ENCODE results near the gene ARHGAP21.
"Not testable (repeated sequence)": the region's sequence is repeated elsewhere in the genome, so short reads cannot be mapped to it uniquely, and the experiment has no call there.

ARHGAP21 gene

DNA sequence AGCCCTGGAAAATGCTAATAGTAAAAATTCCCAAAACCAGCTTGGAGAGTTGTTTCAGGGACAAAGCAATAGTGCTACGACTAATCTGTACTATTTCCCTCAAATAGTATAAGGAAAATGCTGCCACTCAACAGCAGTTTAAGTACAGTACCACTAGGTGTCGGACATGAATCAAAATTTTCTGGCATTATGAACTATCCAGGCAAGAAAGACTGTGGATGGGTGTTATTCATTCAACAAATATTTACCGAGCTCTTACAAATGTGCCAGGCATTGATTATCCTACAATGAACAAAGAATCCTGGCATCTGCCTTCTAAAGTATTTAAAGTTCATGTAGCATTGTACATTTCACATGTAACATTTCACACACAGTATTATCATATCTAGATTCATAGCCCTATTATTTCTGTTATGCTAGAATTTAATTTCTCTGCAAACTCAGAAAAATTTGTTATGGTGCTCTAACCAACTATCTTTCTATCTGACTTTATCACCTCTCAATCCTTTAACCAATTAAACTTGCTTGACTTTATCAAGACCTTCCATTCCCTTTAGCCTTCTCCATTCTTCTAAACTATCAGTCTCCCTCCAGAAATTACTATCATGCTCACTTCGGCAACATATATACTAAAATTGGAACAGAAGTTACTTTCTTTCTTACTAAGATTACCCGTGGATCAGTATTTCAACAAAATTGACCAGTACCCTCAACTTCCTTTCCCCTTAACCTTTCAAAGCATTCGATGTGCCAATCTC is 80.6 kb downstream of the ARHGAP21 start:
- Histone ChIP-seq H3K27me3 (replicated peaks in 2 of 5; ENCODE audit: control insufficient read depth in 4 of 5, insufficient read depth in 5 of 5, low read length in 4 of 5) (no peaks in the 10 kb centered on the region), H3K27ac (ENCODE audit: insufficient read depth in 1 of 2, low read depth in 1 of 2, low read length in 2 of 2, poor library complexity in 1 of 2, severe bottlenecking in 2 of 2) (no peak overlapping the region), H3K9me3 (ENCODE audit: control extremely low read depth in 1 of 5, control insufficient read depth in 4 of 5, insufficient read depth in 2 of 5, low read depth in 1 of 5, low read length in 4 of 5) (no peaks in the 10 kb centered on the region), H3K4me3 (ENCODE audit: control insufficient read depth in 1 of 7, extremely low read depth in 1 of 7, insufficient read depth in 4 of 7, low read depth in 2 of 7, low read length in 6 of 7) (no peak overlapping the region), H3K4me1 (ENCODE audit: control extremely low read depth in 1 of 4, control insufficient read depth in 4 of 4, insufficient read depth in 4 of 4, low read length in 3 of 4) (peaks cover 0 to 3% (median 1%) of the 10 kb centered on the region in 4 experiments), H3K36me3 (ENCODE audit: control insufficient read depth in 4 of 4, insufficient read depth in 4 of 4, low read length in 3 of 4) (no peaks in the 10 kb centered on the region)
- ChIA-PET POLR2A (no interaction called here), CTCF (interaction anchor here (0.6 to 3.9 kb wide), 14 partner anchors 9 to 481 kb away, joined by 3 to 17 read pairs (median 4); partner anchors contain the start of gene ENKUR)
- 82% methylated on average over 3 of the region's 6 CpGs for WGBS (ENCODE audit: insufficient coverage)
- DNase-seq: peak; percentile 65 to 75 (median 69)

DNA sequence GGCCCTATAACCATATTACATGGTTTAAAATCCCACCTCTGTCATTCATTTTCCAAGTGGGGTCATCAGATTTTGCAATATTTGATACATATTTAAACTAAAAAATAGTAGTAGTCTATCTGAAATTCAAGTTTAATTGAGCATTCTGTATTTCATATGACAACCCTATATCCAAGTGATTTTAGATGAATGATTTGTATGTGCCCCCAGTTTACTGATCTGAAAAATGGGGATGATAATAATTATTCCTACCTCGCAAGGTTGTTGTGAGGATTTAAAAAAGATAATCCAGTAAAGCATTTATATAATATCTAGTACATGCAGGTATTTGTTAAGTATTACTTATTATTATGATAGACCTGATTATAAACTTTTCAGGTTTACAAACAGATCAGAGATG is 84.6 kb downstream of the ARHGAP21 start:
- ChIA-PET POLR2A (no interaction called here), CTCF (interaction anchor here (1.1 kb wide), 1 partner anchor 10 kb away, joined by 3 read pairs; no protein-coding TSS in a partner anchor)

DNA sequence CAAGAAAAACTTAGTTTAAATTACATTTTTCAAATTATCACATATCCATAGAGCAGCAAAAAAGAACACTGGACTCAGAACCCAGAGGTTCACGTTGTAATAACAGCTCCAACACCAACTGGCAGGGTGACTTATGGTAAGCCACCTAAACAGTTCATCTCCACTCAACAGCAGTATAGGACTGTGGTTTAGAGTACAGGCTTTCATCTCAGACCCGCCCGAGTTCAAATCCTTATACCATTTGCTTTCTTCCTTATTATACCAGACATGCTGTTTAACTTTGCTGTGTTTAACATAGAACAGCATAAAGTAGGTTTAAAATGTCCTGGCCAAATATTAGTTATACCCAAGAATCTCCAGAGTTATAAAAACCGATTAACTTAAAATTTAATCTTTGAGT is 97.9 kb downstream of the ARHGAP21 start:
- 100% methylated on average over 2 of the region's 4 CpGs for WGBS (ENCODE audit: insufficient coverage)
- ChIA-PET POLR2A (no interaction called here), CTCF (no interaction called here)
- peaks cover 0 to 7% (median 6%) of the 10 kb centered on the region in 4 experiments for H3K4me1 ChIP-seq (ENCODE audit: control extremely low read depth in 1 of 4, control insufficient read depth in 4 of 4, insufficient read depth in 4 of 4, low read length in 3 of 4)
- H3K9me3 ChIP-seq (ENCODE audit: control extremely low read depth in 1 of 5, control insufficient read depth in 4 of 5, insufficient read depth in 2 of 5, low read depth in 1 of 5, low read length in 4 of 5): no peaks in the 10 kb centered on the region
- DNase-seq: no peak
- H3K4me3 ChIP-seq (ENCODE audit: control insufficient read depth in 1 of 7, extremely low read depth in 1 of 7, insufficient read depth in 4 of 7, low read depth in 2 of 7, low read length in 6 of 7): no peak overlapping the region
- H3K27me3 ChIP-seq (replicated peaks in 2 of 5; ENCODE audit: control insufficient read depth in 4 of 5, insufficient read depth in 5 of 5, low read length in 4 of 5): no peaks in the 10 kb centered on the region
- H3K27ac ChIP-seq (ENCODE audit: insufficient read depth in 1 of 2, low read depth in 1 of 2, low read length in 2 of 2, poor library complexity in 1 of 2, severe bottlenecking in 2 of 2): no peak overlapping the region
- H3K36me3 ChIP-seq (ENCODE audit: control insufficient read depth in 4 of 4, insufficient read depth in 4 of 4, low read length in 3 of 4): peaks cover 0 to 3% (median 1%) of the 10 kb centered on the region in 4 experiments

More for the DNA sequence above, 84.6 kb downstream of the ARHGAP21 start:
- no CpG with 5 or more reads among the region's 1 CpG for WGBS (ENCODE audit: insufficient coverage)
- Histone ChIP-seq H3K36me3 (ENCODE audit: control insufficient read depth in 4 of 4, insufficient read depth in 4 of 4, low read length in 3 of 4) (no peaks in the 10 kb centered on the region), H3K4me1 (ENCODE audit: control extremely low read depth in 1 of 4, control insufficient read depth in 4 of 4, insufficient read depth in 4 of 4, low read length in 3 of 4) (no peaks in the 10 kb centered on the region), H3K27me3 (replicated peaks in 2 of 5; ENCODE audit: control insufficient read depth in 4 of 5, insufficient read depth in 5 of 5, low read length in 4 of 5) (no peaks in the 10 kb centered on the region), H3K9me3 (ENCODE audit: control extremely low read depth in 1 of 5, control insufficient read depth in 4 of 5, insufficient read depth in 2 of 5, low read depth in 1 of 5, low read length in 4 of 5) (no peaks in the 10 kb centered on the region), H3K4me3 (ENCODE audit: control insufficient read depth in 1 of 7, extremely low read depth in 1 of 7, insufficient read depth in 4 of 7, low read depth in 2 of 7, low read length in 6 of 7) (no peak overlapping the region), H3K27ac (ENCODE audit: insufficient read depth in 1 of 2, low read depth in 1 of 2, low read length in 2 of 2, poor library complexity in 1 of 2, severe bottlenecking in 2 of 2) (no peak overlapping the region)
- DNase-seq: no peak

DNA sequence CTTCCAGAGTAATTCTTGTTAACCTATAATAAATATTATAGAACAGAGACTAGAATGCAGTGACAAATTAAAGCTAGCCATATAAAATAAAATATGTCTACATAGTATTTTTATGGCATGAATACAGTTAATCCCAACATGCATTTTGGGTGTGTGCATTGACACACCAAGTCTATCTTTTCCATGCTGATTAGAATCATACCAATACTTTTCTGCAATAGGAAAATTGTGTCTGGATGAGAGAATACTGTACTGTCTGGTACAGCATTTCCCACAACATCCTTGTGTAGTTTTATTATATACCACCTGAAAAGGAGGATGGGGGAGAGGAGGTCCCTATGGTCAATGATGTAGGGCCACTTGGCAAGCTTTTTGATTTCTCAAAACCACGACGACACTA is 100.3 kb downstream of the ARHGAP21 start:
- no peak for DNase-seq
- no peaks in the 10 kb centered on the region for H3K9me3 ChIP-seq (ENCODE audit: control extremely low read depth in 1 of 5, control insufficient read depth in 4 of 5, insufficient read depth in 2 of 5, low read depth in 1 of 5, low read length in 4 of 5)
- POLR2A ChIA-PET: no interaction called here
- peaks cover 0 to 6% (median 2%) of the 10 kb centered on the region in 4 experiments for H3K36me3 ChIP-seq (ENCODE audit: control insufficient read depth in 4 of 4, insufficient read depth in 4 of 4, low read length in 3 of 4)
- H3K4me3 ChIP-seq (ENCODE audit: control insufficient read depth in 1 of 7, extremely low read depth in 1 of 7, insufficient read depth in 4 of 7, low read depth in 2 of 7, low read length in 6 of 7): no peak overlapping the region
- peaks cover 0 to 7% (median 6%) of the 10 kb centered on the region in 4 experiments for H3K4me1 ChIP-seq (ENCODE audit: control extremely low read depth in 1 of 4, control insufficient read depth in 4 of 4, insufficient read depth in 4 of 4, low read length in 3 of 4)
- no peak overlapping the region for H3K27ac ChIP-seq (ENCODE audit: insufficient read depth in 1 of 2, low read depth in 1 of 2, low read length in 2 of 2, poor library complexity in 1 of 2, severe bottlenecking in 2 of 2)
- CTCF ChIA-PET: no interaction called here
- no peaks in the 10 kb centered on the region for H3K27me3 ChIP-seq (replicated peaks in 2 of 5; ENCODE audit: control insufficient read depth in 4 of 5, insufficient read depth in 5 of 5, low read length in 4 of 5)
- no CpG with 5 or more reads among the region's 2 CpGs for WGBS (ENCODE audit: insufficient coverage)

DNA sequence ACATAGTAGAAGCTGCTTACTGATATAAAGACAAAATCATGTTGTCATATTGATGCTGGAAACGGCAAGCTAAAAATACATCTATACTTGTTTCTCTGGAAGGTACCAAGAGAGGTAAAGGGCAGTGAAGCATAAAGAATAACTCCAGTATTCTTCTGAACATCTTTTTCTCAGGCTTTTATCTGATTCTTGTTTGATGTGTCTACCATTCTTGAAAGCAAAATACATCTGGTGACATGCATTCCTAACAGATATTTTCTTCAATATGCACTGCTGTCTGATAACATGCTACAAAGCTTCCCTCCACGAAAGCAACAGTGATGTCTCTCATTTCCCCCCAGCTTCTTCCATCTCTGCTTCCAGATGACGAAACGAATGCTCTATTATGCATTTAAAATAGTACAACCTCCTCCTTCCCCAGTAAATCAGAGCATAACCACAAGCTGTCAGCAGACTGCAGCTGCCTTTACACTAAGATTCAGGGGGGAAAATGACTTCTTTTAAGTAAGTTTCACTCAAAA is 100.8 kb downstream of the ARHGAP21 start:
- POLR2A ChIA-PET: no interaction called here
- Histone ChIP-seq H3K27ac (ENCODE audit: insufficient read depth in 1 of 2, low read depth in 1 of 2, low read length in 2 of 2, poor library complexity in 1 of 2, severe bottlenecking in 2 of 2) (no peak overlapping the region), H3K4me3 (ENCODE audit: control insufficient read depth in 1 of 7, extremely low read depth in 1 of 7, insufficient read depth in 4 of 7, low read depth in 2 of 7, low read length in 6 of 7) (no peak overlapping the region), H3K4me1 (ENCODE audit: control extremely low read depth in 1 of 4, control insufficient read depth in 4 of 4, insufficient read depth in 4 of 4, low read length in 3 of 4) (peaks cover 0 to 7% (median 6%) of the 10 kb centered on the region in 4 experiments), H3K27me3 (replicated peaks in 2 of 5; ENCODE audit: control insufficient read depth in 4 of 5, insufficient read depth in 5 of 5, low read length in 4 of 5) (no peaks in the 10 kb centered on the region), H3K36me3 (ENCODE audit: control insufficient read depth in 4 of 4, insufficient read depth in 4 of 4, low read length in 3 of 4) (peaks cover 0 to 6% (median 1%) of the 10 kb centered on the region in 4 experiments), H3K9me3 (ENCODE audit: control extremely low read depth in 1 of 5, control insufficient read depth in 4 of 5, insufficient read depth in 2 of 5, low read depth in 1 of 5, low read length in 4 of 5) (no peaks in the 10 kb centered on the region)
- 0% methylated on average over 1 of the region's 4 CpGs for WGBS (ENCODE audit: insufficient coverage)
- DNase-seq: peak; percentile 23 to 75 (median 57)
- CTCF ChIA-PET: interaction anchor here (1.3 to 1.7 kb wide), 2 partner anchors 20 to 458 kb away, joined by 3 to 5 read pairs; no protein-coding TSS in a partner anchor

DNA sequence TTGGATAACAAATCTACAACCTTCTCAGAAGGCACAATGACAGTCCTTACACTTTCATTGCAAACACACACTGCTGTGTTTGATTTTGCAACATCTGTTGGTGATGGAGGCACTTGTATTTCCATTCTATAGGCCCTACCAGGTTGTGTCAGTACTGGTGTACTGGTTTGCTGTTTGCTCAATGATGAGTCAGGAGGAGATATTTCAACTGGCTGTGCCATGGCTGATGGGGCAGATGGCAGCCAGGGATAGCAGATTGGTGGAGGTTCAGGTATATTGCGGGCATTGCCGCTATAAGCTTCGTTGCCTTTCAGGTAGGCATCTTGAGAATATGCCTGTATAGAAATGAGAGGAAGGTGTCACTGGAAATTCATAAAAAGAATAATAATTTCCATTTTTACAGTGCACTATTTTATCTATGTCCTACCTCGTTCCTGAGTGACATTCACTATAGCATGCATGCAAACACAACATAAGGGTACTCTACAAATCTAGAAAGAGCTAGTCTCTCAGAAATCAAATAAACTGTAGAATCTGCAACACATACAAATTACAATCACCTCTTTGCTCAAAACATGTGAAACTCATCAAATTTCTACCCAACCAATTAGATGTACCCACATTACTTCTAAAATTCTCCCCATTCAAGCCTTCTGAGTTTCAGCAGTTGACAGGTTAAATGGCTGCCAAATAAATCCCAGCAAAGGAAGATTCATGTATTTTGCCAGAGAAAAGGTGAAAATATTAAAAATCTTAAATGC is 102.5 kb downstream of the ARHGAP21 start:
- H3K36me3 ChIP-seq (ENCODE audit: control insufficient read depth in 4 of 4, insufficient read depth in 4 of 4, low read length in 3 of 4); DNase-seq; H3K27ac ChIP-seq (ENCODE audit: insufficient read depth in 1 of 2, low read depth in 1 of 2, low read length in 2 of 2, poor library complexity in 1 of 2, severe bottlenecking in 2 of 2); H3K4me3 ChIP-seq (ENCODE audit: control insufficient read depth in 1 of 7, extremely low read depth in 1 of 7, insufficient read depth in 4 of 7, low read depth in 2 of 7, low read length in 6 of 7); POLR2A ChIA-PET; H3K27me3 ChIP-seq (replicated peaks in 2 of 5; ENCODE audit: control insufficient read depth in 4 of 5, insufficient read depth in 5 of 5, low read length in 4 of 5); H3K9me3 ChIP-seq (ENCODE audit: control extremely low read depth in 1 of 5, control insufficient read depth in 4 of 5, insufficient read depth in 2 of 5, low read depth in 1 of 5, low read length in 4 of 5); H3K4me1 ChIP-seq (ENCODE audit: control extremely low read depth in 1 of 4, control insufficient read depth in 4 of 4, insufficient read depth in 4 of 4, low read length in 3 of 4): not testable (repeated sequence)
- WGBS (ENCODE audit: insufficient coverage): 100% methylated on average over 1 of the region's 4 CpGs
- CTCF ChIA-PET: interaction anchor here (1.3 to 1.7 kb wide), 2 partner anchors 22 to 459 kb away, joined by 3 to 5 read pairs; no protein-coding TSS in a partner anchor

DNA sequence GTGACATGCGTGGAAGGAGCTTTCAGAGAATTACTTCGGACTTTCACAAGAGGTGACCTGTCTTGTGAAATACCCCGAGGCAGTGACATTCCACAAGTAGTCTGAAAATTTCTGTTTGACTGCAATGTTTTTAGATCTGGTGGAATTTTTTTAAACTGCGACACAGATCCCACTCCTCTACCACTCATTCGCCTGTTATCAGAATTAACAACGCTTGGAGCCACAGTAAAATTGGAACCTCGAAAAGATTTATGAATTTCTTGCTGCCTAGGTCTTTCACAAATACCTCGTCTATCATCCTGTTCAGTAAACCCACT is 103.7 kb downstream of the ARHGAP21 start:
- H3K4me3 ChIP-seq (ENCODE audit: control insufficient read depth in 1 of 7, extremely low read depth in 1 of 7, insufficient read depth in 4 of 7, low read depth in 2 of 7, low read length in 6 of 7); H3K27me3 ChIP-seq (replicated peaks in 2 of 5; ENCODE audit: control insufficient read depth in 4 of 5, insufficient read depth in 5 of 5, low read length in 4 of 5); H3K36me3 ChIP-seq (ENCODE audit: control insufficient read depth in 4 of 4, insufficient read depth in 4 of 4, low read length in 3 of 4); H3K9me3 ChIP-seq (ENCODE audit: control extremely low read depth in 1 of 5, control insufficient read depth in 4 of 5, insufficient read depth in 2 of 5, low read depth in 1 of 5, low read length in 4 of 5); POLR2A ChIA-PET; H3K4me1 ChIP-seq (ENCODE audit: control extremely low read depth in 1 of 4, control insufficient read depth in 4 of 4, insufficient read depth in 4 of 4, low read length in 3 of 4); H3K27ac ChIP-seq (ENCODE audit: insufficient read depth in 1 of 2, low read depth in 1 of 2, low read length in 2 of 2, poor library complexity in 1 of 2, severe bottlenecking in 2 of 2); DNase-seq; CTCF ChIA-PET: not testable (repeated sequence)
- WGBS (ENCODE audit: insufficient coverage): no CpG with 5 or more reads among the region's 8 CpGs
